GM19372 (cell line): ENCODE results near the gene VPREB3.

ENCODE experiments used
- ATAC-seq: cut with Tn5 transposase; IDR thresholded peaks from one replicate; pipeline ENCODE4 v1.9.1; 2021; ENCODE audit warnings: mild to moderate bottlenecking, low read depth, moderate library complexity; ENCODE audit not compliant: unreplicated experiment

Gene VPREB3

DNA sequence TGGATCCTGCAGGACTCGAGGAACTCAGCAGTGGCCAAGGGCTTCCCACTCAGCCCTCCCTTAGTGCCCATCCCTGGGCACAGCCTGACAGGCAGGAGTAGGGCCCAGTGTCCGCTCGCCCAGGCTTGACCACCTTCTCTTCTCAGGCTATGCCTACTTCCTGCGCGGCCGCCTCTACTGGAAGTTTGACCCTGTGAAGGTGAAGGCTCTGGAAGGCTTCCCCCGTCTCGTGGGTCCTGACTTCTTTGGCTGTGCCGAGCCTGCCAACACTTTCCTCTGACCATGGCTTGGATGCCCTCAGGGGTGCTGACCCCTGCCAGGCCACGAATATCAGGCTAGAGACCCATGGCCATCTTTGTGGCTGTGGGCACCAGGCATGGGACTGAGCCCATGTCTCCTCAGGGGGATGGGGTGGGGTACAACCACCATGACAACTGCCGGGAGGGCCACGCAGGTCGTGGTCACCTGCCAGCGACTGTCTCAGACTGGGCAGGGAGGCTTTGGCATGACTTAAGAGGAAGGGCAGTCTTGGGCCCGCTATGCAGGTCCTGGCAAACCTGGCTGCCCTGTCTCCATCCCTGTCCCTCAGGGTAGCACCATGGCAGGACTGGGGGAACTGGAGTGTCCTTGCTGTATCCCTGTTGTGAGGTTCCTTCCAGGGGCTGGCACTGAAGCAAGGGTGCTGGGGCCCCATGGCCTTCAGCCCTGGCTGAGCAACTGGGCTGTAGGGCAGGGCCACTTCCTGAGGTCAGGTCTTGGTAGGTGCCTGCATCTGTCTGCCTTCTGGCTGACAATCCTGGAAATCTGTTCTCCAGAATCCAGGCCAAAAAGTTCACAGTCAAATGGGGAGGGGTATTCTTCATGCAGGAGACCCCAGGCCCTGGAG, 29.3 kb upstream of the VPREB3 start:
- no peak for ATAC-seq

DNA sequence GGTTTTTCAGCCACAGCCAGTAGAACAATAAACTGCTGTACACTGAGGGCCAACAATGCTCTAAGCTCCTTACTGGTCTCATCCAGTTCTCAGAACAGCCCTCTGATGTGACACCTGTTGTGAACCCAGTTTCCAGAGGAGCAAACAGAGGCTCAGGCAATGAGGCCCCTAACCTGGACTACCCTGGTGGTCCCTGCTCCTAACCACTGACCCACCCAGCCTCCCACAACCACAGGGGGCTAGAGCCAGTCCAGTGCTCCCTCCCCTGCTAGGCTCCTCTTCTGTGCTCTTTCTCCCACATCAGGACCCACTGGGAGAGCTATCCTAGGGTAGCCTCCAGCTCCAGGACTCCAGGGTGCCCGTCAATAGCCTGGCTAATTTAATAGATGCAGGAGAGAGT, 28.5 kb upstream of the VPREB3 start:
- no peak for ATAC-seq

DNA sequence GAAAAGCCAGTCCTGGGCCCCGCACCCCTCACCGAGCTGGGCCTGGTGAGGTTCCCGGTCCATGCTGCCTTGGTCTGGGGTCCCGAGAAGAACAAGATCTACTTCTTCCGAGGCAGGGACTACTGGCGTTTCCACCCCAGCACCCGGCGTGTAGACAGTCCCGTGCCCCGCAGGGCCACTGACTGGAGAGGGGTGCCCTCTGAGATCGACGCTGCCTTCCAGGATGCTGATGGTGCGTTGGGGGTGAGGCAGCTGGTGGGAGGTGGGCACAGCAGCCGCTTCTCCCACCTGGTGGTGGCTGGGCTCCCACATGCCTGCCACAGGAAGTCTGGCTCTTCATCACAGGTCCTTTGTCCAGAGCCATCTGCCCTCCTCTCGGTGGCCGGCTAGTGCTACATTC, 28.0 kb upstream of the VPREB3 start:
- ATAC-seq, result no peak

DNA sequence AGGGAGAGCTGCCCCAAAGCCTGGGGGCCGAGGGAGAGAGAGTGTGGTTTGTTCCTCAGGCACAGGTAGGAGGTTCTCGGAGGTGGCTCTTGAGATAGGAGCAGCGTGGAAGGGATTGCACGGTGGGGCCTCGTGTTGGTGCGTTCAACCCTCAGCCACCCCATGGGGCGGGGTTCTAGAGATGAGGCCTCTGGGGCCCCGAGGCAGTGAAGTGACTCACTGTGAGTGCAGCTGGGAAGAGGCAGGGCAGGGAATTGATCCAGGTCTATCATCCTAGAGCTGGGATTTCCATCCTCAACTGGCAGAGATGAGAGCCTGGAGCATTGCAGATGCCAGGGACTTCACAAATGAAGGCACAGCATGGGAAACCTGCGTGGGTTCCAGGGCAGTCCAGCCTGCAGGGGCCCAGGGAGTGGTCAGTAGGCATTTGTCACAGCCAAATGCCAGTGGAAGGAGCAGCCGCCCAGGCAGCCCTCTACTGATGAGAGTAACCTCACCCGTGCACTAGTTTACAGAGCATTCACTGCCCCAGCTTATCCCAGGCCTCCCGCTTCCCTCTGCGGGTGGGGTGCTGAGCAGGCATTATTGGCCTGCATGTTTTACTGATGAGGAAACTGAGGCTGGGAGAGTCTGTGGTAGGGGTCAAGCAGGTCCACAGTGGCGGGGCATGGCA, 27.4 kb upstream of the VPREB3 start:
- ATAC-seq, result no peak

DNA sequence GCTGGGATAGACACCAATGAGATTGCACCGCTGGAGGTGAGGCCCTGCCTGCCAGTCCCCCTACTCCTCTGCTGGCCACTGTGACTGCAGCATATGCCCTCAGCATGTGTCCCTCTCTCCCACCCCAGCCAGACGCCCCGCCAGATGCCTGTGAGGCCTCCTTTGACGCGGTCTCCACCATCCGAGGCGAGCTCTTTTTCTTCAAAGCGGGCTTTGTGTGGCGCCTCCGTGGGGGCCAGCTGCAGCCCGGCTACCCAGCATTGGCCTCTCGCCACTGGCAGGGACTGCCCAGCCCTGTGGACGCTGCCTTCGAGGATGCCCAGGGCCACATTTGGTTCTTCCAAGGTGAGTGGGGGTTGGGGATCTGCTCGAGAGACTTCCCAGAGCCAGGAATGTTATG, 26.8 kb upstream of the VPREB3 start:
- ATAC-seq, result no peak

DNA sequence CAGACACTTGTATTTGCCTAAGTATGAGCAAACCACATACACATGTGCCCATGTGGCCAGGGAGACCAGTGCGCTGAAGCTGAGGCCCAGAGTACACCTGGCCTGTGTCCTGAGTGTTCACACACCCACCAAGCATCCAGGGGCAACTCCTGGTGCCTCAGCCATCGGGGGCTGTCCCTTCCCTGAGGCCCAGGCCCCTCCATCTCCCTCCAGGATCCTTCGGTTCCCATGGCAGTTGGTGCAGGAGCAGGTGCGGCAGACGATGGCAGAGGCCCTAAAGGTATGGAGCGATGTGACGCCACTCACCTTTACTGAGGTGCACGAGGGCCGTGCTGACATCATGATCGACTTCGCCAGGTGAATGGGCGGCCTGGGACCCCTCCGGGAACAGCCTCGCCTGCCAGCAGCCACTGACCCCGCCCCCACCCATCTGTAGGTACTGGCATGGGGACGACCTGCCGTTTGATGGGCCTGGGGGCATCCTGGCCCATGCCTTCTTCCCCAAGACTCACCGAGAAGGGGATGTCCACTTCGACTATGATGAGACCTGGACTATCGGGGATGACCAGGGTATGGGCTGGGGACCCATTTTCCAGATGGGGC, 26.0 kb upstream of the VPREB3 start:
- no peak for ATAC-seq

DNA sequence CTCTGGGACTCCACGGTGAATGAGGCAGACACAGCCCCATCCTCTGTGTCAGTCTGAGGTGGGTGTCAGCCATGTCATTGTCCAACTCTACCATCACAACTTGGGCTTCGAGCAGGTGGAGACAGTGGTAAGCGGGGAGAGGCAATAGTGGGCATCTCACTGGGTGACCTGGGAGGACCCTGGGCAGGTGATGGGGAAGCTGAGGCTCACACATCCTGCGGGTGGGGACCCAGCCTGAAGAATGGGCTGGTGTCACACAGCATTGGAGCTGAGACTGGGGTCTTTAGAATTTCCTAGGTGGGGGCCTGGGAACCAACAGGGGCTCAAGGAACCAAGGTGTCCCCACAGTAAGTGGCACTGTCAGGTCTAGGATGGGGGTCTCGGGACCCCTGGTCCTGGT, 25.5 kb upstream of the VPREB3 start:
- ATAC-seq, result no peak

DNA sequence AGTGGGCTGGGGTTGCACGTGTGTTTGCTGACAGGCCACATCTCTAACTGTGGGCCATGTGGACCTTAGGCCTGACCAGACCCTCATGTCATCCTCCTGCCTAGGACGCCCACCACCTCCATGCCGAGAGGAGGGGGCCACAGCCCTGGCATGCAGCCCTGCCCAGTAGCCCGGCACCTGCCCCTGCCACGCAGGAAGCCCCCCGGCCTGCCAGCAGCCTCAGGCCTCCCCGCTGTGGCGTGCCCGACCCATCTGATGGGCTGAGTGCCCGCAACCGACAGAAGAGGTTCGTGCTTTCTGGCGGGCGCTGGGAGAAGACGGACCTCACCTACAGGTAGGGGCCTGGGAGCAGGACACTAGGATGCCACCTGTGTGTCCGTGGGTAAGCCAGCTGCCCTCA, 24.9 kb upstream of the VPREB3 start:
- no peak for ATAC-seq

DNA sequence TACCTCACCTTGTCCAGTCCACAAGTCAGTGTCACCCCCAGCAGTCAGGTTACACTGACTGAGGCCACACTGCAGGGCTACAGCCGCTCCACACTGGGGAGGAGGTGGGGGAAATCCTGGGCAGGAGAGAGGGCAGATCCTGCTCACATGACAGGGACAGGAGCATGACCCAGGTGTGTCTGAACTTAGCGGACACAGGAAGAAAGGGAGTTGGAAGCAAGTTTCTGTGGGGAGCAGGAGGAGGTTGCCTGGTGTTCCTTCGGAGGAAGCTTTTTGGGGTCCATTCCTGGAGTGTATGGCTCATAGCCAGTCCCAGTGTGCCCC, 24.3 kb upstream of the VPREB3 start:
- no peak for ATAC-seq

DNA sequence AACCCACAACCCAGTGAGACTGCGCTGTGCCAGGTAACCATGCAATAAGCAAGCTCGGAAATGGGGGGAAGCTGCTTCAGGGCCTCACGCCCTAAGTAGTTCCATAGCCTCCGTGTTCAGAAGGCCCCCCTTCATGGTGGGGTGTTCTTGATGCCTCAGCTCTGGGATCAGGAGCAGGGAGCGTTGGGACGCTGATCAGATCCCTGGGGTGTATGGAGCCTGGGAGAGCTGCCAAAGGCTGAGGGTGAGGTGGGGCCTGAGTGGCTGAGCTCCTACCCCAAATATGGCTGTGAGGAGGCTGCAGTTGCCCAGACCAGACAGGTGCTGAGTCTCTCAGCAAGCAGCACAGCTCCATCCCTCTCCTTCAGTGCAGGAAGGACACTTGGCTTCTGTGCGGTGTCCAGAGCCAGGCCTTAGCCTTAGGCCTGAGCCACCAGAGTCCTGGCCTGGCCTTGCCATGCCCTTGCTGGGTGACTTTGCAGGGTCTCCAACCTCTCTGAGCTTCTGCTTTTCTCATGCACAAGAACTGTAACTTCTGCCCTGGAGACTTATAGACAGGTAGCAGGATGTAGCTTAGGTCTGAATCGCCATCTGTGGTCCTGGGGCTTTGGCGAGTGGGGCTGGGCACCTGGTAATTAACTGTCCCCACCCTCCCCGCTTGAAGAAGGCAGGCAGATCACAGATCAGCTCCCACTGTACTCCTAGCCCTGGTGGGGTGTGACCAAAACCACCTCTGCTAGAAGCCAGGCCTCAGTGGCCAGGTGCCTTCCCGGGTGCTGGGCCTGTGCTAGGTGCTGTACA, 23.8 kb upstream of the VPREB3 start:
- no peak for ATAC-seq

DNA sequence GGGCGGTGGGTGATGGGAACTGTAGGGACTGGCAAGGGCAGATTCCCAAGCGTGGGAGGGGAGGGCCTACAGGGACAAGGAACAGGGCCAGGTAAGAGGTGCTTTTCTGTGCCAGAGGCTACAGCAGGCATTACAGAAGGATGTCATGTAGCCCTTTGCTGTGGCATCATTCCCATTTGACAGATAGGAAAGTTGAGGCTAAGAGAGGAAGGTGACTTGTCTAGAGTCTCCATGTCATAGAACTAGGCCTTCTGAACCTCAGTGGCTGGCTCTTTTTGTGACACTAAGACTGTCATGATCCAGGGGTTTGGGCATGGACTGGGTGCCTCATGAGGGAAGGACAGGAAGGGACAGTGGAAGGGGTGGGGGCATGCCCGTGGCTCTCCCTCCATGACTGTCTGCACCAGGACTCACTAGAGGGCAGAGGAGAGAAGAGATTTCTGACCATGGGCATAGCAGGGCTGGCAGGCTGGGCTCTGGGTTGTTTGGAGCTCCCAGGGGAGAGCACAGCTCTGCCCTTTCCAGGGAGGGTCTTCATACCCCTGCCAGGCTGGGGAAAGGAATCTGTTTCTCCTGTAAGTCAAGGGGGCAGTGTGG, 21.7 kb upstream of the VPREB3 start:
- ATAC-seq, result no peak

DNA sequence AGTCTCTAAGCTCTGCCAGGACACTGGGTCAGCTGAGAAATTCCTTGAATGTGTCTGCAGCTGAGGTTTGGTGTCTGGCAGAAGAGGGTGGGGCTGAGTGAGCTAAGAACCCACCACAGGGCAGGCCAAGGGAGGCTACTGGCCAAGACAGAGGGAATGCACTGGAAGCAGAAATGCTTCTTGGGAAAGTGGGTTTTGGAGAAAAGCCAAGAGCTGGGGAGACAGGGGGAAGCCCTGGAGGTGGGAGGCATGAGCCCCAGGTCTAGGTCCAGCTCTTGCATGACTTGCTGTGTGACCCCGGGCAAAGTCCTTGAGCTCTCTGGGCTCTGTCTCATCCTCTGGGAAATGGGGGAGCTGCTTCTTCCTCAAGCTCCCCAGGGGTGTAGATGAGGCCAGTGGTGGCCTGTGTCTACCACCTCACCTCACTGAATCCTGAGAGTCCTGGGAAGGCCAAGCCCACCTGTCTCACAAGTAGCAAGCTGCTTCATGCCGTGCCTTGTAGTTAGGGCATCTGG, 20.8 kb upstream of the VPREB3 start:
- ATAC-seq, result no peak

DNA sequence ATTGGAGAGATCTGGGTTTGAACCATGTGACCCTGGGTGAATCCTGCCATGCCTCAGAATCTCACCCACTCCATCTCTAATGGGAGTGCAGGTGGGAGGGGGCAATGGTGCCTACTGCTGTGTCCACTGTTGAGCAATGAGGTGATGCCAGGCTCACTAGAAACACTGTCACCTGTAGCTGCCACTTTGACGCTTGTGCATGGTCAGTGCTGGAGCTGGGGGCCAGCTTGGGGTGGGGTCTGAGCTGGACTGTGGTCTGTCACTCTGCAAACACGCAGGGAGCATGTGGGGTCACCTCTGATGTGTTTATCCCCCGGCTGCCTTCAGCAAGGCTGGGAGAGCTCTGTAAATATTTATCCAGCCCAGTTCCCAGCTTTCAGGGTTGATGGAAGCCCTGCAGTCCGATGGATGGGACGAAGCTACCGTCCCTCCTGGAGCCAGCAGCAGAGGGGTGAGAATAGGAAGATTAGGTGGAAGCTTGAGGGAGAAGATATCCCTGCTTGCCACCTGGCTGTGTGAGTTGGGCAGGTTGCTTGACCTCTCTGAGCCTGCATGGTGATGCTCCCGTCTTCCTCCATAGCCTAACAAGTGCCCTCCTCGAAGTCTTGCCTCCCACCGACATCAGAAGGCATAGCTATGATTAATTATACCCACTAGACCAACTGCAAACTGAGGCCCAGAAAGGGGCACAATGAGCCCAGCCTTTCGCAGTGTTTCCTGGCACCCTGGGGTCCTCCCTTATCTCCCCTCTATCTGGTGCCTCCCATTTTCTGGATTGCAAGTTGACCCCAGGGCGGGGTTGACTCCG, 20.1 kb upstream of the VPREB3 start:
- ATAC-seq, result no peak

DNA sequence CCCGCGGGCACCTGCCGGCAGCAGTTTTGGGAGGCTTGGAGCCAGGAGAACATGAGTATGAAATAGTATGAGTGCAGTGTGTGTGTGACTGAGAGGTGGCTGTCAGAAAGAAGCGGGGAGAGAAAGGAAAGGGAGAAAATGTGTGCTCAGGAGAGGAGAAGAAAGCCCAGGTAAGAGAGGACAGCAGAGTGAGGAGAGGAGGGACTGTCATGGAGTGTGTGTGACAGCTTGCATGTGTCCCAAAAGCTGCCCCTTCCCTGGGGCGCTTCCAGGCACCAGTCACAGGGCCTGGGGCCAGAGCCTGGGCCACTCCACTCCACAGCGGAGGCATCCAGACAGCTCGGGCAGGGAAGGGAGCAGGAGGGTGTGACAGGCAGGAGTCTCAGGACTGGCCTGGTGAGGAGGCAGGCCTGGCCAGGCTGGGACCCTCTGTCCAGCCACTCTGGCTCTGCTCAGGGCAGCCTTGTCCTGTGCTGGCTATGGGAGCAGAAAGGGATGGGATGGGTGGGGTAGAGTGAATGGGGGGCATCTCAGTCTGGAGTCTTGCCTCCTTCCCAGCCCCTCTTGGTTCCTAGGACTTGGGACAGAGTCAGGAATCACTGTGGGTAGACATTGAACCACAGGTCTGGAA, 19.4 kb upstream of the VPREB3 start:
- no peak for ATAC-seq

DNA sequence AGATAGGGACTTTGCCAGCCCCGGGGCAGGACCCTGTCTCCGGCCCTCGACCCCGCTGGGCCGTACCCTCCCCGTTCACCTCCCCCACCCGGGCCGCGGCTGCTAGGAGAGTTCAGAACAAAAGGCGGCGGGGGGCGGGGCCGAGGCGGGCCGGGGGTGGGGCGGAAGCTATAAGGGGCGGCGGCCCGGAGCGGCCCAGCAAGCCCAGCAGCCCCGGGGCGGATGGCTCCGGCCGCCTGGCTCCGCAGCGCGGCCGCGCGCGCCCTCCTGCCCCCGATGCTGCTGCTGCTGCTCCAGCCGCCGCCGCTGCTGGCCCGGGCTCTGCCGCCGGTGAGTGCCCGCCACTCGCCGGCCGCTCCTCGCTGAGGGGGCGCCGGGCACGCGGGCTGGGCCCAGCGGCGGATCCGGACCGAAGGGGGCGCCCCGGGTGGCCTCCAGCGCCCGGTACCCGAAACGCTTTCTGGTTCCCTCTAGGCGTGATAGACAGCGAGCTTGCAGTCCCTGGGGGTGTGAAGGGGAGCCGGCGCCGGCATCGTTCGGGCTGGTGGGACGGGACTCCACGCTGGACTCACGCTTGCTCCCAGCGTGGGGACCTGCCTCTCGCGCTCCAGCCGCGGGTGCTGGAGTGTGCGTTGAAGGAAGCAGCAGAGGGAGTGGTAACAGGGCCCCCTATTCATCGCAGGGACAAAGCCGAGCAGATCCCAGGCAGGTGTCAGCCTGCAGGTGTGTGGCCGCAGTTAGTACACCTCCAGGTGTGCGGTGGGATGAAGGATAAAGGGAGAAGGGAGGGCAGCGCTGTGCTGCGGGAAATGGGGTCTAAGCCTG, 18.6 kb upstream of the VPREB3 start, which contains the start of gene MMP11:
Gene MMP11 (plus strand): TSS at position 201 of the 825 bp plus-strand sequence. CDS start 22 bp downstream, at position 223.
- no peak for ATAC-seq

DNA sequence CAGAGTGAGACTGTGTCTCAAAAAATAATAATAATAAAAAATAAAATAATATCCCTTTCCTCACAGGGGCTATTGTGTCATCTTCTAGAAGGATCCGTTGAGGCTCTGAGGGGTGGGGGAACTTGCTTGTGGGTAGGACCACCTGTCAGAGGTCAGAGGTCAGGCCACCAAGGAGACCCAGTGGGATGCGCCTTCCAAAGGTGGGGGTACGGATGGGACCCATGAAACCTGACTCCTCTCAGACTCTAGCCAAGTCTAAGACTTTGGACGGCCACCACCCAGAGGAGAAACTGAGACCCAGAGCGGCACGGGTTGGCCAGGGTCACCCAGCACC, 18.1 kb upstream of the VPREB3 start:
- no peak for ATAC-seq

DNA sequence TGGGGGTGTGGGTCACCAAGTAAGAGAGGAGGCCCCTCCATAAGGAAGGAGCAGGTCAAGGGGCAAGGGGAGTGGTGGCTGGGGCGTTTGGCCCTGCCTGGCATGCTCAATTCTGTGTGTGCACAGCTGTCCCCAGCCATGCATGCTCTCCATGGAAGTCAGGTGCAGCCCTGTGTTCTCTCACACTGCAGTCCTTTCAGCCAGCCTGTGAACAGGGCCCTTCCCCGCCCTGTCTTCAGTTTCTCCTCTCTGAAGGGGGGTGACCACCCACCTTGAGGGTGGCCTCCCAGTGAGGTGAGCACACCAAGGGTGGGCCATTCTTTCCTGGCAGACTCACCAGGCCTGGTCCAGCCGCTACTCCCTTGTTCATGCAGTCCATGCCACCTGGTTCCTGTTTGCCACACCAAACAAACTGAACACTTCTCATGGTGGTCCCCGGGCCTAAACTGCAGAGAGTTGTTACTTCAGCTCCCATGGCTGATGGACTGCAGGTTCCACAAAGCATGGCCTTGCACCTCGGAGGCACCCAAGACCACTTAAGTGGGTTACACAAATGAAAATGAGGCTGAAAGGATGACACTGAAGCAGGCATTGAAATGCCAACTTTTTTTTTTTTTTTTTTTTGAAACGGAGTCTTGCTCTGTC, 15.2 kb upstream of the VPREB3 start:
- ATAC-seq, result no peak
